H9 (cell line): ENCODE data around the gene CPE. TPM values are rescaled to one million over a fixed set of nuclear protein-coding genes. Genes with fewer than 3 reads are reported as not detected.

Experiments
- DNase-seq: peaks from one replicate; pipeline ENCODE4 v3.0.0-alpha.2; 2017
- H2AFZ ChIP-seq: one replicate; pipeline ENCODE4 v1.6.1; 2013; ENCODE audit warnings: mild to moderate bottlenecking, low read length, control low read depth, moderate library complexity
- H2AK5ac ChIP-seq: 2 replicates; pipeline ENCODE4 v1.6.1; 2013; ENCODE audit warnings: low read length, control low read depth, mixed read lengths; ENCODE audit not compliant: insufficient read length
- H2BK120ac ChIP-seq: one replicate; pipeline ENCODE4 v1.6.1; 2013; ENCODE audit warnings: low read depth, mild to moderate bottlenecking, low read length, control low read depth, inconsistent platforms; ENCODE audit not compliant: poor library complexity, severe bottlenecking
- H2BK12ac ChIP-seq: 2 replicates; pipeline ENCODE4 v1.6.1; 2013; ENCODE audit warnings: low read length, control low read depth, mixed read lengths, low read depth; ENCODE audit not compliant: insufficient read length
- H2BK15ac ChIP-seq: 2 replicates; pipeline ENCODE4 v1.6.1; 2013; ENCODE audit warnings: low read depth, low read length, control low read depth
- H2BK20ac ChIP-seq: one replicate; pipeline ENCODE4 v1.6.1; 2013; ENCODE audit warnings: low read depth, mild to moderate bottlenecking, low read length, control low read depth, inconsistent platforms; ENCODE audit not compliant: poor library complexity, severe bottlenecking
- H2BK5ac ChIP-seq: 2 replicates; pipeline ENCODE4 v1.6.1; 2013; ENCODE audit warnings: low read length, control low read depth, mixed read lengths; ENCODE audit not compliant: insufficient read length
- H3K14ac ChIP-seq: 2 replicates; pipeline ENCODE4 v1.6.1; 2013; ENCODE audit warnings: low read length, control low read depth; ENCODE audit not compliant: insufficient read depth
- H3K18ac ChIP-seq: 2 replicates; pipeline ENCODE4 v1.6.1; 2013; ENCODE audit warnings: low read depth, mild to moderate bottlenecking, mixed read lengths, low read length, control low read depth; ENCODE audit not compliant: insufficient read length
- H3K23ac ChIP-seq: 2 replicates; pipeline ENCODE4 v1.6.1; 2013; ENCODE audit warnings: low read length, control low read depth, mixed read lengths, low read depth; ENCODE audit not compliant: insufficient read length
- H3K23me2 ChIP-seq: 2 replicates; pipeline ENCODE4 v1.6.1; 2013; ENCODE audit warnings: low read depth, mild to moderate bottlenecking, mixed read lengths, low read length, control low read depth; ENCODE audit not compliant: insufficient read length, poor library complexity, severe bottlenecking
- H3K27ac ChIP-seq: 2 replicates; pipeline ENCODE4 v1.5.1; 2013; ENCODE audit warnings: low read length, control low read depth, mixed read lengths, low read depth; ENCODE audit not compliant: insufficient read length
- H3K27me3 ChIP-seq: 2 replicates; pipeline ENCODE4 v1.6.1; 2013; ENCODE audit warnings: low read length, control low read depth, inconsistent platforms; ENCODE audit not compliant: insufficient read depth
- H3K4ac ChIP-seq: 2 replicates; pipeline ENCODE4 v1.6.1; 2013; ENCODE audit warnings: low read depth, mild to moderate bottlenecking, control low read depth, inconsistent platforms, low read length, moderate library complexity
- H3K4me1 ChIP-seq: 2 replicates; pipeline ENCODE4 v1.6.1; 2013; ENCODE audit warnings: low read length, control low read depth, inconsistent platforms; ENCODE audit not compliant: insufficient read depth
- H3K4me2 ChIP-seq: 2 replicates; pipeline ENCODE4 v1.6.1; 2013; ENCODE audit warnings: low read length, control low read depth, mixed read lengths; ENCODE audit not compliant: insufficient read length, insufficient read depth
- H3K56ac ChIP-seq: 2 replicates; pipeline ENCODE4 v1.6.1; 2013; ENCODE audit warnings: low read depth, mild to moderate bottlenecking, mixed read lengths, low read length, control low read depth; ENCODE audit not compliant: insufficient read length
- H3K79me1 ChIP-seq: 2 replicates; pipeline ENCODE4 v1.6.1; 2013; ENCODE audit warnings: low read depth, mild to moderate bottlenecking, moderate library complexity, low read length, control low read depth, inconsistent platforms; ENCODE audit not compliant: insufficient read depth, poor library complexity, severe bottlenecking
- H3K79me2 ChIP-seq: 2 replicates; pipeline ENCODE4 v1.6.1; 2013; ENCODE audit warnings: low read length, control low read depth, inconsistent platforms; ENCODE audit not compliant: insufficient read depth
- H3K9ac ChIP-seq: 2 replicates; pipeline ENCODE4 v1.6.1; 2013; ENCODE audit warnings: low read length, control low read depth, mixed read lengths; ENCODE audit not compliant: insufficient read length; ENCODE audit errors: extremely low read depth
- H3K9me3 ChIP-seq: one replicate; pipeline ENCODE4 v1.6.1; 2013; ENCODE audit warnings: low read depth, low read length, inconsistent platforms; ENCODE audit not compliant: control insufficient read depth
- H3T11ph ChIP-seq: one replicate; pipeline ENCODE4 v1.6.1; 2013; ENCODE audit warnings: mild to moderate bottlenecking, low read length, control low read depth, inconsistent platforms
- H4K20me1 ChIP-seq: one replicate; pipeline ENCODE4 v1.6.1; 2013; ENCODE audit not compliant: control insufficient read depth, insufficient read length, insufficient read depth
- H4K5ac ChIP-seq: 2 replicates; pipeline ENCODE4 v1.6.1; 2013; ENCODE audit warnings: low read depth, mild to moderate bottlenecking, mixed read lengths, low read length, control low read depth; ENCODE audit not compliant: insufficient read length
- H4K8ac ChIP-seq: replicated peaks from 2 replicates; pipeline ENCODE4 v1.6.1; 2013; ENCODE audit warnings: low read length, control low read depth, mixed read lengths, low read depth; ENCODE audit not compliant: insufficient read length
- H4K91ac ChIP-seq: 2 replicates; pipeline ENCODE4 v1.6.1; 2013; ENCODE audit warnings: low read depth, mild to moderate bottlenecking, moderate library complexity, mixed read lengths, low read length, control low read depth; ENCODE audit not compliant: insufficient read length
- H3K27ac Mint-ChIP-seq, 3 experiments: 2 replicates in 2 of 3; 3 replicates in 1 of 3; pipeline ENCODE4 v1.8.0; 2020 to 2021; ENCODE audit warnings: mixed read lengths in 3 of 3, mild to moderate bottlenecking in 1 of 3, moderate library complexity in 1 of 3
- H3K27me3 Mint-ChIP-seq: 2 replicates; pipeline ENCODE4 v1.8.0; 2021; ENCODE audit warnings: low read depth, mild to moderate bottlenecking, moderate library complexity, mixed read lengths
- H3K36me3 Mint-ChIP-seq, 3 experiments: 2 replicates in 2 of 3; 3 replicates in 1 of 3; pipeline ENCODE4 v1.8.0; 2020 to 2021; ENCODE audit warnings: low read depth in 3 of 3, mixed read lengths in 3 of 3; ENCODE audit not compliant: insufficient read depth in 1 of 3
- H3K4me1 Mint-ChIP-seq, 2 experiments: 2 replicates each; pipeline ENCODE4 v1.8.0; 2020; ENCODE audit warnings: mixed read lengths in 2 of 2
- H3K4me3 Mint-ChIP-seq, 2 experiments: 2 replicates in 1 of 2; 3 replicates in 1 of 2; pipeline ENCODE4 v1.8.0; 2020 to 2021; ENCODE audit warnings: mild to moderate bottlenecking in 2 of 2, mixed read lengths in 2 of 2, moderate library complexity in 1 of 2
- H3K9me3 Mint-ChIP-seq, 2 experiments: 2 replicates in 1 of 2; 3 replicates in 1 of 2; pipeline ENCODE4 v1.8.0; 2020; ENCODE audit warnings: mild to moderate bottlenecking in 2 of 2, mixed read lengths in 2 of 2, moderate library complexity in 1 of 2
- CTCF ChIP-seq: fragments of 200-600 bp; sonication (generic); conservative IDR thresholded peaks from 3 replicates; pipeline ENCODE4 v1.8.0; 2021; ENCODE audit warnings: antibody characterized with exemption, mild to moderate bottlenecking
- WGBS: extraction: QIAGEN DNeasy Blood & Tissue Kit; methylation state at CpG from one replicate; pipeline ENCODE4 v1.1.7; 2013; ENCODE audit warnings: missing lambda C conversion rate, low lambda C conversion rate, mixed read lengths; ENCODE audit not compliant: insufficient read length; ENCODE audit errors: extremely low coverage; 5-methylcytosine and 5-hydroxymethylcytosine counted together
- total RNA-seq: library from RNA; stranded (reverse); gene quantifications from 2 replicates; pipeline ENCODE4 v1.2.1, GENCODE V29; 2021

The CPE gene
- total RNA-seq, 1 experiment from 2014 or later: 10.0 TPM

GRCh38 chr4:165368567-165368966 lies 10.2 kb upstream of the CPE start:
- Histone ChIP-seq H3K27me3 (no peaks in the 10 kb centered on the region), H2BK5ac (no peak overlapping the region), H2BK12ac (no peak overlapping the region), H3K23me2 (no peaks in the 10 kb centered on the region), H3K9ac (no peak overlapping the region), H2AFZ (no peak overlapping the region), H3K56ac (no peak overlapping the region), H4K8ac (no peak overlapping the region), H2BK120ac (no peak overlapping the region), H4K5ac (no peak overlapping the region), H4K20me1 (no peaks in the 10 kb centered on the region), H3K4ac (no peak overlapping the region), H3K18ac (no peak overlapping the region), H3K27ac (no peak overlapping the region), H3K4me2 (no peak overlapping the region), H3T11ph (no peak overlapping the region), H2BK15ac (no peak overlapping the region), H3K9me3 (no peaks in the 10 kb centered on the region), H2AK5ac (no peak overlapping the region), H3K14ac (no peak overlapping the region), H3K79me1 (no peaks in the 10 kb centered on the region), H3K23ac (no peak overlapping the region), H3K79me2 (no peaks in the 10 kb centered on the region), H3K4me1 (peaks cover 14% of the 10 kb centered on the region), H2BK20ac (no peak overlapping the region), H4K91ac (no peak overlapping the region)
- H3K4me1 Mint-ChIP-seq: peaks cover 7 to 12% of the 10 kb centered on the region in 2 experiments
- no peaks in the 10 kb centered on the region for H3K9me3 Mint-ChIP-seq
- TF ChIP-seq CTCF: no peak
- H3K4me3 Mint-ChIP-seq: no peak overlapping the region
- WGBS: no CpG with 5 or more reads among the region's 1 CpG
- H3K36me3 Mint-ChIP-seq: no peaks in the 10 kb centered on the region
- H3K27ac Mint-ChIP-seq: no peak overlapping the region
- no peaks in the 10 kb centered on the region for H3K27me3 Mint-ChIP-seq
- no peak for DNase-seq
